ENCODE data around the gene KIF16B.
A peak's percentile ranks its signal among the peaks of the same experiment; 100 is the strongest.
"Not testable (repeated sequence)": the region's sequence is repeated elsewhere in the genome, so short reads cannot be mapped to it uniquely, and the experiment has no call there.

Gene KIF16B

GRCh38 chr20:16588241-16588640, 15.0 kb upstream of the KIF16B start:
- no peak for DNase-seq

GRCh38 chr20:16587066-16587465, 13.8 kb upstream of the KIF16B start:
- DNase-seq, result no peak

DNA sequence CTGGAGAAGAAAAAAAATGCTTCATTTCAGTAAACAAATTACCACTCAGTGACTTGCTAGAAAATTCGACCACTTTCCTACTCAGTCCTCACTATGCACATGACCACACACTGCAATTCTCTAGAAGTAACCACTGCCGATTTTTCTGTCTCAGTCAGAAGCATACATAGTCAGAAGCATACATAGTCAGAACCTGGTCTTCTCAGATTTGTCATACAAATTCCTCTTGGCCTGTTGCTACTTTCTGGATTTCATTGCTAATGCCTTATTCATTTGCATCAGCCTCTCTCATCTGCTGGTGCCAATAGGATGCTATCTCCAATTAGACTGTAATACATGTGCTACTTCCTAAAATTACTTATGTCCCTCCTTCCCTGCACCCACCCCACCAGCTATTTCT, 10.2 kb upstream of the KIF16B start:
- no peak for DNase-seq

DNA sequence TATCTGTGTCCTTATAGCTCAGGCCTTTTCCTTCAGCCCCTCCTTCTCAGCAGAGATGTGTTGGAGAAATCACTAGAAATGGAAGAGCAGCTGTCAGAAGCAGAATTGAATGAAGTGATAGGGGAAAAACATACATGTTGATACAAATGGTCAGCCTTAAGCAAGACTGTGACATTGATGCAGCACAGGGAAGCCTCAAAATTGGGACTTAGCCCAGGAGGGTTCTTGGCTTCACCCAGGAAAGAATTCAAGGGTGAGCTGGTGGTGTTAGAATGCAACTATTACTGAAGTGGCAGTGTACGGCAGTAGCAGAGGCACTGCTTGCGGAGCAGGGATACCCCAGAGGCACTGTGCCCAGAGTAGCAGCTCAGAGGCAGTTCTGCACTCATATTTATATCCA, 8.0 kb upstream of the KIF16B start:
- DNase-seq, result no peak

DNA sequence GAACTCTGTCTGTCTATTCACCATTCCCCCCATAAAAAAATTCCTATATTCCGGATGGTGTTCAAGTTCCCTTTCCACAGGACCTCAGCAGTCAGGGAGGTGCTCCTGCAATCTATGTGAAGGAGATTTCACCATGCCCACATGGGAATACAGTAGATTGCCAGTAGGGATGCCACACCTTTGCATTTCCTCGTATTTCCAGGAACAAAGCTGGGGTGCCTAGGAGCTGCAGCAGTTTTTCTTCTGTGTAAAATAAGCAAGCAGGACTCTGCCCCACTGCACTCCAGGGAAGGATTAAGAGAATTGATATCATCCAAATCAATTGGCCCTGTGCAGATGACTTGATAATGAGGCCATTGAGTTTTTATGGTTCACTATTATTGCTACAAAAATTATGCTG, 7.4 kb upstream of the KIF16B start:
- no peak for DNase-seq

GRCh38 chr20:16580147-16580546, 6.9 kb upstream of the KIF16B start:
- peak; percentile 57 for DNase-seq

DNA sequence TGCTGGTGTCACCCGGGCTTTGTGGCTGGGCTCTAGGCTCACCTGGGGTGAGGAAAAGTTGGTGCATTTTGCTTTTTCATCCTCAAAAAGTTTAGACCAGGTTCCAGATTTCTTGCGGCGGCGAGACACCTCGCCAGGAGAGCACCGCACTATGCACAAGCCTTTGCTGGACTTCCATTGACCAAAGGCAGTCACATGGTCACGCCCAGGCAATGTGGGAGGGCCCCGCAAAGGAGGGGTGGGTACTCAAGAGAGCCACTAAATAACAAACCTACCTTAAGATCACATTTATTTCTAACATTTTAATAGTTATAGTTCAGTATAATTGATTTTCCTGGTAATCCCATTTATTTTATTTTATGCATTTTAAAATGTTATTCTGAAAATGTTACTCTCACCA, 3.0 kb upstream of the KIF16B start:
- no peak for DNase-seq

GRCh38 chr20:16575390-16576140, 2.3 kb upstream of the KIF16B start:
- no peak for DNase-seq

DNA sequence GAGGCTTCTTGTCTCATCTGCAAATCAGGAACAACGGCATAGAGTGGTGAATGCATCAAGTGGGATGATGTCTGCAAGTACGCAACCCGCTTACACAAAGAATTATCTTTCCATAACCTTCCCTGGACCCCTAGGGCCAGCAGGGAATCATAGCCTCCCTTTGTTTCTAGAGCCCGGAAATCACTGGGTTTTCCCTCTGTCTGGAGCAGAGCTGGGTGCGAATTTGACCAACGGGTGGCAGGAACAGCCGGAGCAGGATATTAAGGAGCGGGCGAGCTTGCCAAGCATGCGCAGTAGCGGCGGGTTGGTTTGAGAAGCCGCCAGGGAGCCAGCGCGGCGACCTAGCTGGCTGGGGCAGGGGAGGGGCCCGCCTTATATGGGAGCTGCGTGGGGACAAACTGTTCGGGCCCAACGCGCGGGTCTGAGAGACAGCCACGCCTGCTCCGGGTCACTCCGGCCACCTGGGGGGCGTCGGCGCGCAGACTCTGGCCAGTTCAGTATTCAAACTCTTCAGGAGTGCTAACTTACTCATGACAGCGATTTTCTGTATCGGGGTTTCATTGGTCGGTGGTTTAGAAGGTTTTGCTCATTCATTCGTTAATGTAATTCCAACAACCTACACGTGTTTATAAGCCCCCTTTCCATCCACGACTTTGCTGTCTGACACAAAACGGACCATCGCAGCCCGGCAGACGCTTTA, 1.6 kb upstream of the KIF16B start:
- peak; percentile 75 for DNase-seq

GRCh38 chr20:16571333-16571732, 1.9 kb downstream of the KIF16B start:
- no peak for DNase-seq

DNA sequence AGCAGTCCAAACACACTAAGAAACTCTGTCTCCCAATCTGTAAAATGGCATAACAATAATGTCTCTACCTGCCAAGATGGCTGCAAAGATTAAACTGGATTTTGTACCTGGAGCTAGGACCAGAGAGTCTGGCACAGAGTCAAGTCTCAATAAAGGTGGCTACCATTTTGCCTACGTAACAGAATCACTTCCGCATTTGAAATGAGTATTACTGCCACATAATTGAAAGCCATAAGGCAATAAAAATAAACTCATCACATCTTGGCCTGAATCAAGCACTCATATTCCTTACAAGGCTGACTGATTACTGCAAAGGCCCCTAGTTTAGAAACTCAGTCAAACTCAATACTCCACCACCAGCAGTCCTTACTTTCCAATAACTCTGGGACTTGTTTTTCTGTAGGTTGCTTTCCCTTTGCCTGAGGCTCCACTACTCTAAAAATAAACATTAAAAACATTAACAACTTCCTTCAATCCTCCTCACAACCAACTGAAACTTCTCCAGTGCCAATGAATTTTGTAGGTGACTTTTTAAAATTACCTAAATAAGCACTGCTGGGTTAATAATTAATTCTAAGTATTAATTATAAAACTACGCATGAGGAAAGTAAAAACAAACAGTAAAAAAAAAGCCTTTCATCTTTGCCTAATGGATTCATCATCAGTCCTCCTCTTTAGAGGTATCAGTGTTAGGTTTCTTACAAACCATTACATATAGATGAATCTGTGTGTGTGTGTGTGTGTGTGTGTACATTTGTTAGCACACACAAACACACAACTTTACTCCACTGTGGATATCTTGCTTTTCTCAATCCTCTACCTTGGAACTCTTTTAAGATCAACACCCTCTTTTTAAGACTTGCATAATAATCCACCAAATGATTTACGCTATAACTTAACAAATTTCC, 3.7 kb downstream of the KIF16B start:
- no peak for DNase-seq

- no peak for DNase-seq
Observed at GRCh38 chr20:16566080-16566479, 7.2 kb downstream of the KIF16B start.

DNA sequence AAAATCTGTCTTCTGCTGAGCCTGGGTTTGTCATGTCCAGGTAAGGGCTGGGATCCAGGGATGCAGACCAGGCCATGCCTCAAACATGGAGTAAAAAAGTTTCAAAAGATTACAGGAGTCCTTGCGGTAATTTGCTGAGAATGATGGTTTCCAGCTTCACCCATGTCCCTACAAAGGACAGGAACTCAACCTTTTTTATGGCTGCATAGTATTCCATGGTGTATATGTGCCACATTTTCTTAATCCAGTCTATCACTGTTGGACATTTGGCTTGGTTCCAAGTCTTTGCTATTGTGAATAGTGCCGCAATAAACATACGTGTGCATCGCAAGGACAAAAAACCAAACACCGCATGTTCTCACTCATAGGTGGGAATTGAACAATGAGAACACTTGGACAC, 9.2 kb downstream of the KIF16B start:
- not testable (repeated sequence) for DNase-seq

- no peak for DNase-seq
Observed at GRCh38 chr20:16563066-16563806, 10.0 kb downstream of the KIF16B start.

DNA sequence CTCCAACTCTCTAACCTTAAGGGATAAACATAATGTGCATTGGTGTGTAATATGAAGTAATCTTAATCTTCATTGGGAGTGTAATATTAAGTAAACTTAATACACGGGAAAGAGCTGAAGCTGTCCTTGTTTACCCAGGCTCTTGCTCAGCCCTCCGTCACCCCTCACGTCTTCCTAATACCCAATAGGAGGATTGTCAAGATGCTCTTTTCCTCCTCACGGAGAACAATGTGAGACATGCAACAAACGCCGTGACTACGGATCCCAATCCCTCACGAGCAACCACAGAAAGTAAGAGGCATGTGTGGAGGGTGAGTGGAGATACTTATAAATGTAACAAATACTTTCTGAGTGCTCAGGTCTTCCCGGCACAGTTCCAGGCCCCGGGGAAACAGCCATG, 11.0 kb downstream of the KIF16B start:
- no peak for DNase-seq

GRCh38 chr20:16560661-16561060, 12.6 kb downstream of the KIF16B start:
- no peak for DNase-seq

- no peak for DNase-seq
Observed at GRCh38 chr20:16560216-16560615, 13.0 kb downstream of the KIF16B start.

- DNase-seq, result no peak
Observed at GRCh38 chr20:16556301-16556700, 16.9 kb downstream of the KIF16B start.

- no peak for DNase-seq
Observed at GRCh38 chr20:16555754-16556153, 17.5 kb downstream of the KIF16B start.

GRCh38 chr20:16554766-16555543, 18.3 kb downstream of the KIF16B start:
- no peak for DNase-seq

- DNase-seq, result no peak
Observed at GRCh38 chr20:16553684-16554083, 19.6 kb downstream of the KIF16B start.

DNA sequence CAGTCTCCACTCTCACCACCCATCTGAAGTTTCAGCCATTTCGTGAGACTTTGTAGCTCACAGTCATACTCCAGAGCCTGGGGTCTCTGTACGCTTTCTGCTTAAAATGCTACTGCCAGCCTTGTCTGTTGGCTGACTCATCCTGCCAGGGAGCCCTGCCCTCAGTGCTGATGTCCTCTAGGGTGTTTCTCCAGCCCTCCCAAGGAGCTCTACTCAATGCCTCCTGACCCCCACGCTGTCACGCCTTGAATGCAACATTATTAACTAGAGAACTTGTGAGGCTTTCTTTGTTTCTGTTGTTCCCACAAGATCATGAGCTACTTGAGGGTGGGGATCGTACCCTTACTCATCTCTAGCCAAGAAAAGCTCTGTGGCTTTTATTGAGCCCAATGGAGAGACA, 20.1 kb downstream of the KIF16B start:
- DNase-seq, result no peak

Measured in kidney glomerular epithelial cell (primary cell).